Inferior parietal cortex (tissue), 1 donor: ENCODE results near the gene ITPK1.

ENCODE experiments used
- DNase-seq: peaks from one replicate; pipeline ENCODE4 v3.0.0-alpha.2; 2016; ENCODE audit errors: extremely low spot score

Gene ITPK1

DNA sequence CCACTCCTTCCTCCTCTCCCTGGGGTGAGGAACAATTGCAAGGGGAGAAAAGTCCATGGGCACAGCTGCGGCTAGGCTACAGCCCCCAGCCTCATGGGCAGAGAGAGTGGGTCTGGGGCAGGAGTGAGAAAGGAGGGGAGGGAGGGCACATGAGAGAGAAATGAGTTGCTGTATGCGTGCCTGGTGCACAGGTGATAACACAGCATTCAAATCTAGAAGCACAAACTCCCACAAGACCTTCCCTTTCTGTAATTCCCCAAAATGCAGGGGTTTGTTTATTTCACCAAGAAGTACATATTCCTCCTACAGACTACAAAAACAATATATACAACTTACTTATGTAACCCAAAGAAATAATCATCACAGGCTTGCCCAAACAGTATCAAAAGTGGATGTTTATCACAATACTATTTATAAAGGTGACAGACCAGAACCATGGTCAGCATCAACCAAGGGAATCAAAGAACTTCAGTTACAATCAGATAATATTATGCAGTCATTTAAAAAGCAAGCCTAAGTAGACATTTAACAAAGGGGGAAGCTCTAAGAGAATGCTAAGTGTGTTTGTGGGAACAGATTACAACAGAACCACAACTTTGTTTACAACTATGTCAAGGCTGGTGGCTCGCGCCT is 54.2 kb downstream of the ITPK1 start:
- DNase-seq, result no peak

DNA sequence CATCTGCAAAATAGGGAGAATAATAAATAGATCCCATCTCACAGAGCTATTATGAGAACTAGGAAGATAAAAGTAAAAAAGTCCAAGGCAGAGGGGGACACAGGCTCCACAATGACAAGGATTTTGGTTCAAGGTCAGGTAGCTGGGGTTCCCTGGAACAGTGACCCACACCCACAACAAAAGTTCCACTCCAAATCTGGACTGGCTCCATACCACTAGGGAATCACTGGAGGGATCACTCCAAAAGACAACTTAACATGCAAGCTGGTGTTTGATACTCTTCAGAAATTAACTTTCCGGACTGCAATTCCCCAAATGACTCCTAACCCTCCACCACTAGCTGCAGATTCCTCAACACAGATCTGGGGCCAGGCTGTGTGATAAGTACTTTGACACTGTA is 54.9 kb downstream of the ITPK1 start:
- no peak for DNase-seq

DNA sequence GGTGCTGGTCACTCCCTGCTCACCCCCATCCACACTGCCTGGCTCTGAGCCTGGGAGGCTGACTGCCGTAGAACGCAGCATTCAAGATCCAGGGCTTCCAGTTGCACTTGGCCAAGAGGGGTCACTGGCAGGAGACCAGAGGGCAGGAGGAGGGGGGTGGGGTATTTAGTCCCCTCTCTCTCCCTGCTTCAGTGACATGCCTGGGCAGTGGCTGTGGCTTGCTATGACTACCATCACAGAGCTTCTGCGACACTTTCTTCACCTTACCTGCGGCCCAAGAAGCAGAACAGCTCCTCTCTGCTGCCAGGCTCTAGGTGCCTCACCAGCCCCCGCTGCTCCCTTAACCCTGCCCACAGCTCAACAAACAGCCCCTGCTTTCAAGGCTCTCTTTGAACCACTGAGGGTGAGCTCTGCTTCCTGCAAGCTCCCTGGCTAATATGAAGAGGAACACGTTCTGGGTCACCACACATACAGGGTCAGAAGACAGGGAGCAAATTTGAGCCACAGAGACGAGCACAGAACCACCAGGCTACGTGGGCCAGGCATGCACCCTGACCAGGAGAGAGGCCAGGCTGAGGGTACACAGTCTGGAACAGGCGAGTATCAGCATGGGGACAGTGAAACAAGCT is 55.7 kb downstream of the ITPK1 start:
- DNase-seq, result no peak

DNA sequence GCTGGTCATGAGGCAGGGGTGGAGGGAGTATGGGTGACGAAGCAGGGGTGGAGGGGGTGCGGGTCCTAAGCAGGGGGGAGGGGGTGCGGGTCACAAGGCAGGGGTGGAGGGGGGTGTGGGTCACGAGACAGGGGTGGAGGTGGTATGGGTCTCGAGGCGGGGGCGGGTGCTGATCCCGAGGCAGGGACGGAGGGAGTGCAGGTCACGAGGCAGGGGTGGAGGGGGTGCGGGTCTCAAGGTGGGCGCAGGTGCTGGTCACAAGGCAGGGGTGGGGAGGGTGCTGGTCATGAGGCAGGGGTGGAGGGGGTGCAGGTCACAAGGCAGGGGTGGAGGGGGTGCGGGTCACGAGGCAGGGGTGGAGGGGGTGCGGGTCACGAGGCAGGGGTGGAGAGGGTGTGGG is 56.5 kb downstream of the ITPK1 start:
- no peak for DNase-seq

DNA sequence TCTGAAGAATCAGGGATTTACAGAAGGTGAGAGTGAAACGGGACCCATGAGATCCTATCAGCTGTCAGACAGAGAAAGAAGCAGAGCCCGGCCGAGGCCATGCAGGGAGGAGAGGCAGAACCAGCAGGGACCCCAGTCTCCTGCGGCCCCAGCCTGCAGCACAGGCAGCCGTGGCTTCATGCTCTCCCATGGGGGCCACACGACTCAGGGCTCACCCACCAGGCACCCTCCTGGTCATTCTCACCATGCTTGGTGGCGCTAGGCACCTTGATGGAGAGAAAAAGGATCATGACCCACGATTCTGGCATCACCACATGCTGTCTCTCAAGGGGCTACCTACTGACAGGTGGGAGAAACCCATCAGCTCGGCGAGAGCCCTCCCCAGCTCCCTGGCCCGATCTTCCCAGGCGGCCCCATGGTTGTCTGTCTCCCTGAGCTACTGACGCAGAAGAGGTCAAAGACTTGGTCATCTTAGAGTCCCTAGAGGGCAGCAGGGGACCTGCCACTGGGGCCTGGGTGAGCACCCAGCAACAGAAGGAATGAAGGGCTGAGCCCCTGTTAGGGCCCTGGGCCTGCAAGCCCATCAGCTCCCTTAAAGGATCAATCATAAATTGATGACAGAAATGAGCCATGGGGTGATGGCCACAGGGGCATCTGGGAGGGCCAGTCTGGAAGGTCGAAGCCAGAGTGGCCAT is 58.0 kb downstream of the ITPK1 start:
- DNase-seq, result no peak

DNA sequence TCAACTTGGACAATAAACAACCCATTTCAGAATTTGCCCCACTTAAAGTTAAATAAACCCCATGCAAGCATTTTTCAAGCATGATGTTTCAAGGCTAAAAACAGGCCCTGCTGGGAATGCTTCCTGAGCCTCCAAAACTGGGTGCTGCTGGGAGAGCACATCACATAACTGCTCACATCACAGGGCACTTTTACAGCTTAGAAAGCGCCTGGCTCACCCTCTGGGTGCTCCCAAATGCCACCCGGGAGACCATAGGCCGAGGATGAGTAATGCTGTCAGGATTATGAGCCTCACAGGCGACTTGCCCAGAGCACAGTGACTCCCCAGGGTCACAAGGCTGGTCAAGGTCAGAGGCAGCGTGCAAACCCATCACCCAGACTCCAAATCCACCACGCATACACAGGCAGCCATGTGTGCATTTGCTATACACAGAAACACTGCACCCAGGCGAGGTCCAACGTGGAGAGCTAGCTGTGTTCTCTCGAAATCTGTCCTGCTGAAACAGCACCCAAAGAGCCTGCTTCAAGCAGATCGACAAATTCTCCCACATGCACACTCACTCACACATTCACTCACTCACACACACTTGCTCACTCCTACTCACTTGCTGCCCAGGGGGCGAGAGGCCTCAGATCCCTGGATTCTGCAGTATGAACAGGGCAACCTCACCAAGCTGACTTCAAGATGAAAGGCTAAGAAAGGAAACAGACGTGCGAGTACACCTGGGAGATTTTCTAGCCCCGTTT is 58.7 kb downstream of the ITPK1 start:
- DNase-seq, result no peak

DNA sequence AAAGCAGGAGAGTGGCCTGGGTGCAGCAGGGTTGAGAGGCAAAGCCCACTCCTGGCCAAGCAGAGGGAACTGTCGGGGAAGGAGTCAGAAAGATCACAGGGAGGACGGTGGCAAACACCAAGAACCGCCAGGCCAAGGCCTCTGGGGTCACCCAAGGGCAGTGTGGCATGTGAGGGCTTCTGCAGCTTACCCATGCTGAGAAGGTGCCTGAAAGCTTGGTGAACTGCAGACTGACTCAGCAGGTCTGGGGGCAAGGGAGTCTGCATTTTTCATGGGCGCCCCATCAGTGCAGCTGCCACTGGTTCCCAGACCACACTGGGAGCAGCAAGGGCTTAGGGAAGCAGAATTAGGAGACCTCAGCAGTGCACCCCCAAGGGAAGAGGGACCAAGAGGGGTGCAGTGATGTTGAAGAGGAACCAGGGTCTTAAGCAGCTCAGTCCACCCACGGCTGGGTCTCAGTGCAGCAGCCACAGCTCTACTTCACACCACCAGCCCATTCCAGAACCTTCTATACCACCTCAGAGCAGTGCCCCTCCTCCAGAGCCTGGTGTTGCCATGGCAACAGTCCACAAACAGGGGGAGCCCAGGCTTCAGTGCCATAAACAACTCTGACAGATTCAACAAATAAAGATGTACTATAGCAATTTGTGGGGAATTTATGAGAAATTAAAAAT is 59.4 kb downstream of the ITPK1 start:
- no peak for DNase-seq

DNA sequence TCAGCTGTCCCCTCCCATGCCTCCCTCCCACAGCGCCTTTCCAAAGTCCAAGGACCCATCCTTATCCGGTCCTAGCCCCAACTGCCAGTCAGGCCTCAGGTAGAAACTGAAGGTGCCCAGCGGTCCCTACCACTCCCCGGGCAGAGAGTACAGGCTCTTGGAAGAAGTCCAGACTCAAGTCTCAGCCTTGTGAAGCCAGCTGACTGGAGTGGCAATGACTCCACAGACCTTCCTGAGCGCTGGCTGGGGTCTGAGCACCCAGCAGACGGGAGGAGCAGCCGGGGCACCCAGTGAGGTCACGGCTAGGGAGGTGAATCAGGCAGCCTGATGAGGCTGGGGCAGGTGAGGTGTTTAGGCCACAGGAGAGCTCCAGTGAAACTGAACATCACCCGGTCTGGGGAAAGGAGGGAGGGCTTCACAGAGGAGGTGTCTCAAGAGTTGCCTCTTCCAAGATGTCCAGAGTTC is 60.0 kb downstream of the ITPK1 start:
- DNase-seq, result no peak

DNA sequence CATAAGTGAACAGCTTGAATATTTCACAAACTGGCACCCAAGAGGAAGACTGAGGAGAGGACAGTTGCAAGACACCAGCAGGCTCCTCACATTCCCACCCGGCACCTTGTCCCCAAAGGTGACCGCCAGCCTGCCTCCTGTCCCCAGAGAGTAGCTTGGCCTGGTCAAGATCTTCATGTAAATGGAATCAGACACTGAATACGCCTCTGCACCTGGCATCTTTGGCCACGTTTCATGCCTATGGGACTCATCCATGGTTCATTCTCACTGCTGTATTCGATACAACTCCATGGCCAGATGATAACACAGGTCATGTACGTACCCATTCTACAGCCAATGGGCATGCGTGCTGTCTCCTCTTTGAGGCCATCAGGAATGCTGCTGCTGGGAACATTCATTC is 60.8 kb downstream of the ITPK1 start:
- DNase-seq, result no peak

DNA sequence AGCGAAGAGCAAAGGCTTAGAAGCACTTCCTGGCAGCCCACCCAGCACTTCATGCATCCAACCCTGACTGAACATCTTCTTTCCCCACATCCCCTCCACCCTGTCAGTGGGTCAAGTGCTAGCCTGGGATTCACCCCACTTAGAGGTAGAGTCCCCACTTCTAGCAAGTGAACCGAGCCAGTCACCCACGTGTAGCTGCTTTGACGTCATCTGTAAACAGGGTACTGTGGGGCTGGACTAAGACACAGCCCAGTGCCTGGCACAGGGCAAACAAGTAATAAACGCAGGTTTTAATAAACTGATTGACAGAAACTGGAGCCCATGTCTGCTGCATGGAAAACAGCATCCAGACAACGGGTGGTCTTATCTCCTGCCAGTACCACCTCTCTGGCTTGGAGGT is 61.7 kb downstream of the ITPK1 start:
- no peak for DNase-seq

DNA sequence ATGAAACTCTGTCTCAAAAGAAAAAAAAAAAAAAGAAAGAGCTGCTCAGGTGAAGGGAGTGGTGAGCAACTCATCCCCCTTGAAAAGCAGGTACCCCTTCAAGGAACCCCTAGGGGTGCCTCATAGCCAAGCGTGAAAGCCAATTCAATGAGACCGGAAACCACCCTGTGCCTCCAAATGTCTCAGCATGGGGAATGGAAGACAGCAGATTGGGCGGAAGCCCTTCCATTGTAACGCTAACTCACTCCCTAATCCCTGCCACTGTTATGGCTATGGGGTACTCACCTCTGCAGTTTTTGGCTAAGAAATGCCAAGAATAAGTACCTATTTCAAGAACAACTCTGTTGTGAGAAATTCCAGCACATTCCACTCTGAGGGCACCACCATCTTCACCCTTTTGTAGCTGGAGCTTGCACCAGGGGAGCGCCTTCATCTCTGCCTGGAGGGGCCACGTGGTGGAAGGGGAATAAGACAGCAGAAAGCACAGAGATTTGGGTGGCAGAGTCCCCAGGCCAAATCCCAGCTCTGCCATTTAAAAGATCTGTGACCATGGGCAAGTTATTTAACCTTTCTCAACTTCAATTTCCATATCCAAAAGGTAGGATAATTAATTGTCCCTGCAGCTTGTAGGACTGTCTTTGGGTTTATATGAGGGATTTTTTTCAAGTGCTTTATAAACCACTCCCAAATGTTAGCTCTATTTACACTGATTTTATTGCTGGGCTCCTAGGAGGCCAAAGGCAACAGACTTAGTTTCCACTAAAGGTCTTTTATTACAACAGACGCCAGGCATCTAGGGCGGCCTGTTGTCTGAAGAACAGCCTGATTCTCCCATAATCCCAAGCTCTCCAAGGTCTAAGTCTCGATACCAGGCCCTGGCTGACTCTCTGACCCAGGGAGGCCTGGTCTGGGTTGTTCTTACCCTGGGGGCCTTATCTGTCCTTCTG is 63.9 kb downstream of the ITPK1 start:
- no peak for DNase-seq

DNA sequence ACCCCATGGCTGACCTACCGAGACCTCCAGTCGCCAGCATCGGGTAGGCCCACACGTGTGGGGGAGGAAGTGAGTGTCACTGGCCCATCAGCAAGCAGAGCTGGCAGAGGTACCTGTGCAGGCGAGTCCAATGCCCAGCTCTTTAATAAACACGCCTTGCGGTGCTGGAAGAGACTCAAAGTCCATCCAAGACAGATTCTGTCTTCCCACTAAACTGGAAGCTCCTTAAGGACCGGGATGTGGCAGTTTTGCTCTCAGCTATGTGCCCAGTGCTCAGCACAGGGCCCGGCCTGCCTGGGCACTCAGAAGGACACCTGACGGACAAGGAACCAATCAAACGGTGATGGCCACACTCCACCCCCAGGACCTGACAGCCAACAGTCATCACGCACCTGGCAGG is 65.0 kb downstream of the ITPK1 start:
- DNase-seq, result no peak

DNA sequence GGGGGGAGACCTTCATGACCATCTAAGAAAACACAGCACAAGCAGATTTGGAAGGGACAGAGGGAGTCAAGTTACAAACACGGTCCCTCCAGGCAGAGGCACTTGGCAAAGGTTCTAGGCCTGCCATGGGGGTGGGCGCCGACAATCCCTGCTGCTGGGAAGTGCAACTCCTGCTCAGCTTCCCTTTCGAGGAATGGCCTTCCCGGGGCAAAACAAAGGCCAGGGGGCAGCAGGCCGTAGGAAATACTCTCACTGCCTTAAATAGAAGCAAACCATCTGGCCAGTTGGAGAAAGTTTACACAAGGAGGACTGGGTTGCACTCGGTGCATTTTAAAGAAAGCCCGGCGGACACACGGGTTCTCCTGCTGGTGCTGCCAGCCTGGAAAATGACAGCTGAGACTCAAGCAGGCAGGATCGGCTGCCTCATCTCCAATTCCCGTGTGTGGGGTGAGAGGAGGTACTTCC is 65.8 kb downstream of the ITPK1 start:
- no peak for DNase-seq

DNA sequence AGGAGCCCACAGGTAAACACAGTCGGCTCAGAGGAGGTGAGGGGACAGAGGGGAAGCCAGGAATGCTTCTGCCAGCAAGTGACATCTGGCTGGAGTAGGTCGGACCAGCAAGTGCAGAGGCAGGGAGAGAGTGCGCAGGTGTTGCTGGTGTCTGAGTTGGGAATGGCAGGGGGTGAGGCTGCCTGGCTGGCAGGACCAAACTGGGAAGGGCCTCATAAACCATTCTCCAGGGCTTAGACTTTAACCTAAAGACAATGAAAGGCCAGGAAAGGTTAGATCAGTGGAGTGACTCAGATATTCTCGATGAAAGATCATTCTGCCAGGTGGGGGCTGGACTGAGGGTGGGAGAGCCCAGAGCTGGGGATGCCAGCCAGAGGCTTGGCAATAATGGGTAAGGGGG is 66.4 kb downstream of the ITPK1 start:
- DNase-seq, result no peak

DNA sequence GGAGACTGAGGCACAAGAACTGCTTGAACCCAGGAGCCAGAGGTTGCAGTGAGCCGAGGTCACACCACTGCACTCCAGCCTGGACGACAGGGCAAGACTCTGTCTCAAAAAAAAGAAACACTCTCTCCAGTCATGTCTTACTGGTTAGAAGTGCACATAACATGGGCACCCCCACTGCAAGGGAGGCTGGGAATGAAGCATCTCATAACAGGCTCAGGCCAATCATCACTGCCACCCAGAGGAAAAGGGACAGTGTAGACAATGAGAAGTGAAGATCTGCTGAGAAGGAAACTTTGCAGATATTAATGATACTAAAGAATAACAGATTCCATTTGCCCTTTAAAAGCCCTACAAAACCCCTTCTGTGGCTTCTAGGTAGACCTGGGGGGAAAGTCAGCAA is 66.9 kb downstream of the ITPK1 start:
- DNase-seq, result no peak

DNA sequence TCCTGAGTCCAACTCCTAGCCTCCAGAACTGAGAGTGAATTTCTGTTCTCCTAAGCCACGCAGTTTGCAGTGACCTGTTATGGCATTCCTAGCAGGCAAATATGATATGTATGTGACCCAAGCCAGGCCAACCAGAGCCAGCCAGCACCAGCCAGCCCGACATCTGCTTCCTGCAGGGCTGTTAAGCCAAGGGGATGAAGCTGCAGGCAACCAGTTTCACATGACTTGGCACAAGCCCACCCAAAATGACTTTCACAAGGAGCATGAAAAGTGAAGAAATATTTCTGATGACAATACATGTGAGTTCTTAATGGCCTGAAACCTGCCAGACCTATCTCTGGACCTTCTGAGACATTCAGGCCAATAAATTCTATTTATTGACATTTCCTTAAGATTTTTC is 68.1 kb downstream of the ITPK1 start:
- DNase-seq, result no peak

DNA sequence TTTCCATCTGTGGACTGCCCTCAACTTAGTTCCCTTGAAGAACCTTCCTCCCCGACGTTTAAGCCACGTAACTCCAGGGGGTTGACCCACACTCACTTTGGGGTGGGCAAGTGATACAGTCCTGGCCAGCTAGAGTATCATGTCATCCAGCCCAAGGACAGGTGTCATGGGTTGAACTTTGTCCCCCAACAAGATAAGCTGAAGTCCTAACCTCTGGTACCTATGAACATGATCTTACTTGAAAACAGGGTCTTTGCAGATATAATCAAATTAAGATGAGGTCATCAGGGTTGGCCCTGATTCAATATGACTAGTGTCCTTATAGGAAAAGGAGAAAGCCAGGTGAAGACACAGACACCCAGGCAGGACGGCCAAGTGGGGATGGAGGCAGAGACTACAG is 68.6 kb downstream of the ITPK1 start:
- no peak for DNase-seq

DNA sequence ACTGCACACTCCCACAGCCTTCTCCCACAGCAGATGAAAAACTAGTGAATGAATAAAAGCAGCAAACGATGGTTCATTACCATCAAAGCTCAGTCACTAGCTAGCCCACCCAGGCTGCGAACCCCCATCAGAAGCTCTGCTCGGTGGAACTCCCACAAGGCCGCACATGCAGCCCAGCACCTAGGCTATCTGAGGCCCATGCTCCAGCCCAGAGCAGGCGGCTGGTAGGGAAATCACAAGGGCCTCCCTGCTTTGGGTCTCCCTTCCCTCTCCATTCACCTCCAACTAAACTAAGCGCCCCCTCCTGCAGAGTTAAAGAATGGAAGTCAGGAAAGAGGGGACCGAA is 69.0 kb downstream of the ITPK1 start:
- no peak for DNase-seq

DNA sequence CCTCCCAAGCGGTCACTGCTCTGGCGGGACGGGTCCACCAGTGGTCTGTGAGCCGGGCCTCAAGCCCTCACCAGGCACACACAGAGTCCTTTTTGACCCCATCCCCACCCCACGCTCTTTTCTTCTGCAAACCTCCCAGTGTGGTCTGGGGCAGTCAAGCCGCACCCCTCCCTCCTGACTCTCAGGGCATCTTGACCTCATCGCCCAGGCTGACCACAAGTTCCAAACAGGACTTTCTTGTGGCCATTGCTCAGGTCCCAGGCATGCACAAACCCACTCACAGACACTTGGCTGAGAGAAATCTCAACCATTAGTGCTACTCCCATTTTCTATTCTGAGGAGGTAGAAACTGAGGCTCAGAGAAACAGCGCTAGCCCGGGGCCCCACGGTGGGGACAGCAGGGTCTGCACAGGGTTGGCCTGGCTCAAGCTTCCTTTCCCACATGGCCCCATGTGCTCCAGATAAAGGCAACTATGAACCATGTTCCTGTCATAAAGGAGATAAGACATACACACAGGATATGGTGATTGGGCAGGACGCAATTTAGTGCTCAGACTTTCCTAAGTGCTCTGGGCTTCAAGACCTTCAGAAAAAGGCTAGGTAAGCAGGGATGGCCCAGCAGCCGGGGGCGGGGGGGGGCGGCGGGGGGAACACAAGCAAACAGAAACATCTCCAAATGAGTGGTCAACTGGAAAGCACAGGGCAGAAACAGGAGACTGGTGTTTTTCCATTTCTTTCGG is 69.6 kb downstream of the ITPK1 start:
- no peak for DNase-seq

DNA sequence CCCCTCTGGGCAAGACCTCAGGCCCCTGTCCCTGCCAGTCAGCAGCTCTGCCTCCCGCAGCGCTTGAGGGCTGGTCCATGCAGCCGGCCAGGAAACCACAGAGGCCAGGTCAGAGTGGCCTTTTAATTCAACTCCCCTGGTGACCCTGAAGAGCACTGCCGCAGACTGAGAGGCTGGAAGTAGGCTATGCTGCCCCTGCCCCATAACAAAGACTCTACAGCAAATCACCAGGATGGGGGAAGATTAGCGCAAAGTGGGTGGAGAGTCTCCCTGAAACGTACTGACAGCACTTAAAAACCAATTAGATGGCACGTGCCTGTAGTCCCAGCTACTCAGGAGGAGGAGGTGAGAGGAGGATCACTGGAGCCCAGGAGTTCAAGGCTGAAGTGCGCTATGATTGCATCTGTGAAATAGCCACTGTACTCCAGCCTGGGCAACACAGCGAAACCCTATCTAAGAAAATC is 70.5 kb downstream of the ITPK1 start:
- no peak for DNase-seq
